Fibroblast of peridontal ligament (primary cell): ENCODE measurements around the gene CDX1.

Experiments used
- DNase-seq: peaks from one replicate; pipeline ENCODE4 v3.0.0-alpha.2; 2010; ENCODE audit errors: extremely low read depth

CDX1 gene

GRCh38 chr5:150131978-150132694, 34.4 kb upstream of the CDX1 start:
- DNase-seq = peak; percentile 45

DNA sequence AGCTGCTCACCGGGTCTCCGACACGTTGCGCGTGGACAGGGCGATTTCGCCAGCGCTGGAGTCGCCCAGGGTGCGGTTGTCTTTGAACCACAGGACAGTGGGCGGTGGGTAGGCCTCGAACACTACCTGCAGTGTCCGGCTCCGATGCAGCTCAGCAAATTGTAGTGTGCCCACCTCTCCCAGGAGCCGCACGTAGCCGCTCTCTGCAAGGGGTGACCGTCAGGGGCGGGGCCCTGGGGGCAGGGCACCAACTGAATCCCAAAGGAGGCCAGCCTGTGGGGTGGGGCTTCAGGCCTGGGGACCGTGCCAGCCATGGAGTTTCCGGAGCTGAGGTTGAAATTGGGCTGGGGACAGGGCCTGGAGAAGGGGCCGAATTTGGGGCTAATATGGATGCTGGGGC, 33.8 kb upstream of the CDX1 start:
- DNase-seq = no peak

DNA sequence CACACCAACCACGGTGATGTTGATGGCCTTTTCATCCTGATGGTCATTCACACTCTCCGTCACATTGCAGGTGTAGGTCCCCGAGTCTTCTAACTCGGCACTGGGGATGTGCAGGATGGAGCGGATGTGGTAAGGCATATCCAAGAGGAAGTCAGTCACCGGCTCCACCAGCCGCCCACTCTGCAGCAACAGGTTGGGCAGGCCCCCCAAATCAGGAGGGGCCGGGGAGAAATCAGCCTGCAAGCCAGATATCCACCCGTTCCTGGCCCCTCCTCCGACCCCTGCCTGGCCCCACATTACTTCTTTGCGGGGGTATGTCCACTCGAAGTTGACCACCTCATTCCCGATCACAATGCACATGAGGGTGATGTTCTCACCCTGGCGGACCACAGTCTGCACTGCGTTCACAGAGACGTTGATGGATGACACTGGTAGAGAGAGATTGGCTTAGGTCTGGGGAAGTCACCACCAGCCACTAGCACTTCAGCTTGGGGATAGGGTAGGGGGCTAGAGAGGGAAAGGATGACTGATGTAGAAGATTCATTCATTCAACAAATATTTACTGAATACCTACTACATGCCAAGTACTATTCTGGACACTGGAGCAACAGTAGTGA, 32.9 kb upstream of the CDX1 start:
- DNase-seq = no peak

DNA sequence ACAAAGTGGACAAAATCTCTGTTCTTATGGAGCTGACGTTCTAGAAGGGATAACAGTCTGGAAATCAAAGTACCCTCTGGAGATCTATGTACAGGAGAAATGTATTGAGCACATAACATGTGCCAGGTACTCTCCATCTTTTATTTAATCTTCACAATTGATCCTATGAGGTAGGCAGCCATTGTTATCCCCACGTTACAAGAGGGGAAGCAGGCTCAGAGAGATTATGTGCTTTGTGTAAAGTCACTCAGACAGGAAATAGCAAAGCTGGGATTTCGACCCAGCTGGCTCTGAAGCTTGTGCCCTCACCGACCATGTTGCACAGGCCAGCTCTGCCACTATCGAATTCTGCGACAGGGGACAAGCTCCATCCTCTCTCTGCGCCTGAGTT, 32.4 kb upstream of the CDX1 start:
- DNase-seq = no peak

- DNase-seq = no peak
Measured at GRCh38 chr5:150135557-150136304, 30.8 kb upstream of the CDX1 start.

- no peak for DNase-seq
Measured at GRCh38 chr5:150136305-150137167, 30.0 kb upstream of the CDX1 start.

- no peak for DNase-seq
Measured at GRCh38 chr5:150137168-150137957, 29.2 kb upstream of the CDX1 start.

- peak; percentile 49 for DNase-seq
Measured at GRCh38 chr5:150137997-150138396, 28.6 kb upstream of the CDX1 start.

GRCh38 chr5:150138551-150139265, 27.9 kb upstream of the CDX1 start:
- DNase-seq = peak; percentile 92

- peak; percentile 78 for DNase-seq
Measured at GRCh38 chr5:150139334-150139733, 27.2 kb upstream of the CDX1 start.

DNA sequence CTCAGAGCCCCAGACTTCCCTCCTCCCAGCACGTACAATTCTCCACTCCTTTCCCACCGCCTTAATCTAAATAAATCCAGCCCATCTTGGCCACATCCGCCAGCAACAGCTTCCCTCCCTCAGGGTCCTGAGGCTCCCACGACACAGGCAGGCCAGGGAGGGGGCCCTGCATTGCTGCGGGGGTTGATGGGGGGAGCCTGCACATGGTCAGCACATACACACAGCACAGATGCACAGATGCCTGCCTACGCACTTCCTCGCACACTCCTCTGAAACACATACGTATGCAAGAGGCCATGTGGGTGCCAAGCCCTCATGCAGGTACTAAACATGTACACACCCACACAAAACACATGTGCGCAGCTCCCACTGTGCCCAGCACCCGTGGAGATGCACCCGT, 25.7 kb upstream of the CDX1 start:
- DNase-seq = peak; percentile 77

- DNase-seq = peak; percentile 80
Measured at GRCh38 chr5:150141544-150142184, 24.9 kb upstream of the CDX1 start.

DNA sequence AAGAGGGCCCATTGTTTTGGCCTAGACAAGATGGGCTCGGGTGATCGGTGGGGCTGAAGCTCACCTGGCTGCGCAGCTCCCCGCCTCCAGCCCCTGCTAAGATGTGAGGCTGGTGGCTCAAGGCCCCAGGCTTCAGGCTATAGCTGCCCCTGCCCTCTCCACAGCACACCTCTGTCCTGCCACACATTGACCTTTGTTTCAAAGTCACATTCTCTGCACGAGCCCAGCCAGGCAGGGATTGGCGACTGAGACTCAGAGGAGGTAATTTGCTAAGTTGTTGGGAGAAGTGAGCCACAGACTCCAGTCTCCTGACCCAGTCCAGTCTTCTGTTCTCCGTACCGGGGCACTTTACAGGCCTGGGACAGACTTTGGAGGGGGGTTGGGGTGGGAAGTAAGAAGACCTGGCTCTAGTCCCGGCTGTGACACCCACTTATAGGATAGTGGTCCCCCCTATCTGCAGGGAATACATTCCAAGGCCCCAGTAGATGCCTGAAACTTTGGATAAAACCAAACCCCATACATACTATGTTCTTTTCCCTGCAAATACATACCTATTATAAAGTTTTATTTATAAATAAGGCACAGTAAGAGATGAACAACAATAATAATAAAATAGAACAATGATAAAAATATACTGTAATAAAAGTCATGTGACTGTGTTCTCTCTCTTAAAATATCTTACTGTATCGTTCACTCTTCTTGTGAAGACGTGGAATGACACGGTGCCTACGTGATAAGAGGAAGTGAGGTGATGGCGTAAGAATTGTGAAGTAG, 24.2 kb upstream of the CDX1 start:
- no peak for DNase-seq

DNA sequence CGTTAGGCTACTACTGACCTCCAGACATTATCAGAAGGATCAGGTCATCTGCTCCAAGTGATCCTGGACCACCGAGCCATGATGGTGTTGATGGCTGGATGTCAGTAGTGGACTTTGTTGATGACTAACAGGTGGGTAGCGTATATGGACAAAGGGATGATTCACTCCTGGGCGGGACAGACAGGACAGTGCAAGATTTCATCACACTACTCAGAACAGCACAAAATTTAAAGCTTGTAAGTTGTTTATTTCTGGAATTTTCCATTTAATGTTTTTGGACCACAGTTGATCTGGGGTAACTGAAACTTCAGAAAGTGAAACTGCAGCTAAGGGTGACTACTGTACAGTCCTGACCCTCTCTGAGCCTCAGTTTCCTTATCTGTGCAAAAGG, 23.6 kb upstream of the CDX1 start:
- DNase-seq = peak; percentile 95

- DNase-seq = peak; percentile 95
Measured at GRCh38 chr5:150143350-150144245, 23.0 kb upstream of the CDX1 start.

DNA sequence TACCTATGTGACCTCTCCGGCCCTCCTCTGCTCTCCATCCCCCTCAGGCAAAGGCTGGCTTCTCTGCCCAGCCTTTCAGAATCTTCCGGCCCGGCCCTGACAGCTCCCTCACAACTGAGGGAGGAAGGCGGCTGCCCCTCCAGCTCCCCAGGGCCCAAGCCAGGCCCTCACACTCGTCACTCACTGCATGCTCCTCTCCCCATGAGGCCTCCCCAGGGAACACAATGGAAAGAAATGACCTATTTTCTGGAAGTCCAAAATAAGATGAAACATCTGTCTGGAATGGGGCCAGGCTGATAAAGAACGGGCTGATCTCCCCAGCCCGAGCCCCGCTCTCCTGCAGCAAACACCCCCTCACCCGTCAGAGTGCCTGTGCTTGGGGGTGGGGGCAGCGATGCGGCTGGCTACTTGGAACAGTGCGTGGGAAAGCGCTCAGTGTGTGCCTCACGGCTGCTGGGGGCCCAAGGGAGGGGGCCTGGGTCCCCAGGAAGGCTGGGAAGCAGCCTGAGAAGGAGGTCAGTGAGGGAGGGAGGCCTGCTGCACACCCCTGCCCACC, 22.3 kb upstream of the CDX1 start:
- DNase-seq = peak; percentile 82

DNA sequence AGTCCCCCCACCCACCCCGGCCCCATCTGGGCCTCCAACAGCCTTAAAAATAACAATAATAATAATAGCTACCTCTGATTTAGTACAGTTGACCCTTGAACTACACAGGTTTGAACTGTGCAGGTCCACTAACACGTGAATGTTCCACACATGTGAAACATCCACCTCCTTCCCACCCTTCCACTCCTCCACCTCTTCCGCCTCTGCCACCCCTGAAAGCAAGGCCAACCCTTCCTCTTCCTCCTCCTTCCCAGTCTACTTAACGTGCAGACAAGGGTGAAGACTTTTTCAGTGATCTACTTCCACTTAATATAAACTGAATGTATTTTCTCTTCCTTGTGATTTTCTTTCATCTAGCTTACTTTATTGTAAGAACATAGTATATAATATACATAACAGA, 21.7 kb upstream of the CDX1 start:
- no peak for DNase-seq

GRCh38 chr5:150146235-150146634, 20.3 kb upstream of the CDX1 start:
- no peak for DNase-seq
